A673 (cell line): Measurements from ENCODE around the gene NSD1. TPM values are rescaled to one million over a fixed set of nuclear protein-coding genes. Genes with fewer than 3 reads are reported as not detected.

Source experiments
- BruUV-seq: library from RNA; stranded (reverse); fragments of 400-500 nt; replicated peaks from 2 replicates; lab custom pipeline; 2021; lab: Mats Ljungman, UMichigan
- CTCF ChIA-PET: fragments of 300-600 bp; sonication (Branson Sonifier 250); formaldehyde crosslinking; loops from one replicate; lab custom pipeline; 2022; ENCODE audit warnings: antibody characterized with exemption; lab: Charles Lee
- POLR2A ChIA-PET: fragments of 300-600 bp; sonication (Branson Sonifier 250); formaldehyde crosslinking; loops from one replicate; lab custom pipeline; 2022; ENCODE audit warnings: antibody characterized with exemption; ENCODE audit not compliant: low non-redundant PET; lab: Charles Lee
- DNase-seq: peaks from one replicate; pipeline ENCODE4 v3.0.0-alpha.2; 2015; ENCODE audit warnings: low spot score
- H3K27ac ChIP-seq: fragments of 200-600 bp; sonication (generic); 2 replicates; pipeline ENCODE4 v1.5.1; 2016; ENCODE audit warnings: mixed run types, low read depth, mild to moderate bottlenecking, mixed read lengths, antibody characterized with exemption, low read length; ENCODE audit not compliant: poor library complexity, severe bottlenecking
- H3K27me3 ChIP-seq: fragments of 200-600 bp; sonication (generic); replicated peaks from 2 replicates; pipeline ENCODE4 v1.6.1; 2017; ENCODE audit warnings: mixed run types, low read depth, mild to moderate bottlenecking, mixed read lengths, antibody characterized with exemption, low read length; ENCODE audit not compliant: insufficient read depth, poor library complexity
- H3K36me3 ChIP-seq: fragments of 200-600 bp; sonication (generic); 2 replicates; pipeline ENCODE4 v1.6.1; 2016; ENCODE audit warnings: mixed run types, mild to moderate bottlenecking, mixed read lengths, antibody characterized with exemption, low read length; ENCODE audit not compliant: insufficient read depth, poor library complexity, severe bottlenecking
- H3K4me1 ChIP-seq: fragments of 200-600 bp; sonication (generic); 2 replicates; pipeline ENCODE4 v1.6.1; 2017; ENCODE audit warnings: mixed run types, mild to moderate bottlenecking, mixed read lengths, antibody characterized with exemption, low read length; ENCODE audit not compliant: insufficient read depth, poor library complexity, severe bottlenecking
- H3K4me3 ChIP-seq: fragments of 200-600 bp; sonication (generic); 2 replicates; pipeline ENCODE4 v1.5.1; 2016; ENCODE audit warnings: low read depth, mixed run types, mild to moderate bottlenecking, mixed read lengths, low read length; ENCODE audit not compliant: poor library complexity, severe bottlenecking
- H3K9me3 ChIP-seq: fragments of 200-600 bp; sonication (generic); 2 replicates; pipeline ENCODE4 v1.6.1; 2016; ENCODE audit warnings: mixed run types, low read depth, mild to moderate bottlenecking, mixed read lengths, antibody characterized with exemption, low read length; ENCODE audit not compliant: poor library complexity, severe bottlenecking
- CTCF ChIP-seq: fragments of 300-800, 200-600 bp; sonication (generic); conservative IDR thresholded peaks from 2 replicates; pipeline ENCODE4 v1.5.1; 2017; ENCODE audit warnings: low read depth, mild to moderate bottlenecking, antibody characterized with exemption, low read length, moderate library complexity, mixed read lengths
- EZH2 ChIP-seq: fragments of 200-600 bp; sonication (generic); IDR thresholded peaks from 2 replicates; pipeline ENCODE4 v1.6.1; 2017; ENCODE audit warnings: borderline replicate concordance, low read depth, mild to moderate bottlenecking, mixed read lengths, antibody characterized with exemption, low read length; ENCODE audit not compliant: poor library complexity, severe bottlenecking
- intact Hi-C: fragments of 100-400 bp; cut with micrococcal nuclease; formaldehyde crosslinking; loops from one replicate; pipeline ENCODE4 v1.10.0; 2022; ENCODE audit not compliant: unreplicated experiment
- total RNA-seq: library from RNA; stranded (reverse); gene quantifications from 2 replicates; pipeline ENCODE4 v1.2.3, GENCODE V29; 2021

The NSD1 gene
- total RNA-seq, 1 experiment from 2014 or later: 74.3 TPM

GRCh38 chr5:177131352-177132135 lies 2.0 kb upstream of the NSD1 start:
- BruUV-seq: no TSS peak
- POLR2A ChIA-PET: no interaction called here
- H3K36me3 ChIP-seq: peaks cover 15% of the 10 kb centered on the region
- peaks cover 18% of the 10 kb centered on the region for H3K4me1 ChIP-seq
- CTCF ChIA-PET: interaction anchor here (0.6 kb wide), 1 partner anchor 11 kb away, joined by 4 read pairs; no protein-coding TSS in a partner anchor
- no peak for DNase-seq
- no peaks in the 10 kb centered on the region for H3K27me3 ChIP-seq
- TF ChIP-seq CTCF (no peak), EZH2 (no peak)
- no peak overlapping the region for H3K4me3 ChIP-seq
- intact Hi-C loops: no loop called here
- no peaks in the 10 kb centered on the region for H3K9me3 ChIP-seq
- no peak overlapping the region for H3K27ac ChIP-seq

- peaks cover 24% of the 10 kb centered on the region for H3K36me3 ChIP-seq
- ChIA-PET CTCF (no interaction called here), POLR2A (no interaction called here)
- TF ChIP-seq CTCF (no peak), EZH2 (no peak)
- no peaks in the 10 kb centered on the region for H3K27me3 ChIP-seq
- H3K27ac ChIP-seq: no peak overlapping the region
- no peak overlapping the region for H3K4me3 ChIP-seq
- peaks cover 26% of the 10 kb centered on the region for H3K4me1 ChIP-seq
- intact Hi-C loops: no loop called here
- BruUV-seq: no TSS peak
- DNase-seq: no peak
- H3K9me3 ChIP-seq: no peaks in the 10 kb centered on the region
These were observed 1.2 kb upstream of the NSD1 start for GRCh38 chr5:177132136-177133095.

GRCh38 chr5:177133853-177134696 lies 502 bp downstream of the NSD1 start:
- peaks cover 36% of the 10 kb centered on the region for H3K36me3 ChIP-seq
- peak overlapping the region; percentile 82 for H3K4me3 ChIP-seq
- intact Hi-C loops: no loop called here
- peaks cover 26% of the 10 kb centered on the region for H3K4me1 ChIP-seq
- BruUV-seq: no TSS peak
- POLR2A ChIA-PET: no interaction called here
- H3K27ac ChIP-seq: peak overlapping the region; percentile 76
- H3K9me3 ChIP-seq: no peaks in the 10 kb centered on the region
- DNase-seq: peak; percentile 40
- CTCF ChIA-PET: interaction anchor here (1.0 kb wide), 1 partner anchor 47 kb away, joined by 3 read pairs; the partner anchor contains the start of gene FGFR4
- no peak for TF ChIP-seq CTCF
- TF ChIP-seq EZH2: no peak
- H3K27me3 ChIP-seq: no peaks in the 10 kb centered on the region
